Measurements from ENCODE around the gene RPS14.

The RPS14 gene

GRCh38 chr5:150408231-150408943 is 41.2 kb downstream of the RPS14 start:
- no peak for ATAC-seq (ENCODE audit: low read depth)
- Histone ChIP-seq H3K9me3 (ENCODE audit: severe bottlenecking) (no peaks in the 10 kb centered on the region), H3K4me3 (ENCODE audit: severe bottlenecking) (no peak overlapping the region), H3K27me3 (ENCODE audit: insufficient read depth, poor library complexity, severe bottlenecking) (no peaks in the 10 kb centered on the region), H3K4me1 (ENCODE audit: insufficient read depth, poor library complexity, severe bottlenecking) (no peaks in the 10 kb centered on the region), H3K36me3 (ENCODE audit: low read depth) (peaks cover 3% of the 10 kb centered on the region; the same call in 1 of the 2 replicates), H3K27ac (ENCODE audit: poor library complexity, severe bottlenecking) (no peak overlapping the region)
- no peak for TF ChIP-seq CTCF (IDR thresholded peaks at IDR 0.05; ENCODE audit: poor library complexity, severe bottlenecking)
- DNase-seq (ENCODE audit: low spot score): no peak

DNA sequence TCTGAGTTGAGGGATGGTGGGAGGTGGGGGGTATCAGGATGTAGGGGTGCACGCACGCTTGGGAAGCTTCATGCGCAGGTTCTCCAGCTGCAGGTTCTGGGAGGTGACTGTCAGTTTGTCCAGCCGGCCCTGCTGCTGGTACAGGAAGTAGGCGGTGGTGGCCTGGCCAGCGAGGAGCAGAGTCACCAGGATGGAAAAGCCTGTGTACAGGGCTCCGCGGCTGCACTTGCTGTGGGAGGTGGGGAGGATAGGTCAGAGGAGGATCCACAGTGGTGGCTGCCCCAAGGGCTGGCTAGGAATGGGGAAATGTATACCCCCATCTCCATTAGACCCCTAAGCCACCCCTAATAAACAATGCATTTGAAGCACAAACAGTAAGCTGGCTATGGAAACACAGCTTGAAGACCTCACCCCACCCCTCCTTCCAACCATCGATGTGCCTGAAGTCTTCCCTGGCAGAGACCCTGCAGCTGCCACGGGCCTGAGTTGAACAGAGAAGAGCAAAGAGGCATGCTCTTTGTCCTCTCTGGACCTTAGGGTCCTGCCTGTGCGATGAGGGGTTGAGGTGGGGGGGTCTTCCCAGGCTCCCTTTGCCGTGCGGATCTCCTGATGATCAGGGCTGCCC is 42.3 kb downstream of the RPS14 start:
- Histone ChIP-seq H3K27ac (ENCODE audit: poor library complexity, severe bottlenecking) (no peak overlapping the region), H3K36me3 (ENCODE audit: low read depth) (peaks cover 5% of the 10 kb centered on the region; the same call in 1 of the 2 replicates), H3K4me3 (ENCODE audit: severe bottlenecking) (no peak overlapping the region), H3K27me3 (ENCODE audit: insufficient read depth, poor library complexity, severe bottlenecking) (no peaks in the 10 kb centered on the region), H3K9me3 (ENCODE audit: severe bottlenecking) (no peaks in the 10 kb centered on the region), H3K4me1 (ENCODE audit: insufficient read depth, poor library complexity, severe bottlenecking) (no peaks in the 10 kb centered on the region)
- no peak for ATAC-seq (ENCODE audit: low read depth)
- no peak for TF ChIP-seq CTCF (IDR thresholded peaks at IDR 0.05; ENCODE audit: poor library complexity, severe bottlenecking)
- DNase-seq (ENCODE audit: low spot score): peak; percentile 73

DNA sequence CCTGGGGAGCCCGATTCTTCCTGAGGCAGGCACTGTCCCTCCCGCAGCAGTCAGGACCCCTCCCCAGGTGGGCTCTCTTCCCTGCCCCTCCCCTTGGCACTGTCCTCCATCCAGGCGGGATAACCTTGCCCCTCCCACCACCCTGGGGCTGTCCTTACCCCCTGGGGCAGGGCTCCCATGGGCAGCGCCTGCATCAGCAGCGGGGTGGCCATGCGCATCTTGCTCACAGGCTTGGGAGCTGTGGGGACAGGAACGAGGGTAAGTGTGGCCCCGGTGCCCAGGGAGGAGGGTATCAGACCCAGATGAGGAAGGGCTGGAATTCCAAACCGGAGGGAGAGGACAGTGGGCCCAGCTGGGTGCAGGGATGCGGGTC is 42.8 kb downstream of the RPS14 start:
- Histone ChIP-seq H3K4me3 (ENCODE audit: severe bottlenecking) (no peak overlapping the region), H3K9me3 (ENCODE audit: severe bottlenecking) (no peaks in the 10 kb centered on the region), H3K27me3 (ENCODE audit: insufficient read depth, poor library complexity, severe bottlenecking) (no peaks in the 10 kb centered on the region), H3K27ac (ENCODE audit: poor library complexity, severe bottlenecking) (no peak overlapping the region), H3K36me3 (ENCODE audit: low read depth) (peaks cover 5% of the 10 kb centered on the region; the same call in 1 of the 2 replicates), H3K4me1 (ENCODE audit: insufficient read depth, poor library complexity, severe bottlenecking) (no peaks in the 10 kb centered on the region)
- no peak for ATAC-seq (ENCODE audit: low read depth)
- no peak for TF ChIP-seq CTCF (IDR thresholded peaks at IDR 0.05; ENCODE audit: poor library complexity, severe bottlenecking)
- peak; percentile 66 for DNase-seq (ENCODE audit: low spot score)

GRCh38 chr5:150406103-150406722 is 43.3 kb downstream of the RPS14 start:
- no peaks in the 10 kb centered on the region for H3K27me3 ChIP-seq (ENCODE audit: insufficient read depth, poor library complexity, severe bottlenecking)
- no peak for DNase-seq (ENCODE audit: low spot score)
- no peak overlapping the region for H3K4me3 ChIP-seq (ENCODE audit: severe bottlenecking)
- H3K27ac ChIP-seq (ENCODE audit: poor library complexity, severe bottlenecking): no peak overlapping the region
- H3K36me3 ChIP-seq (ENCODE audit: low read depth): peaks cover 8% of the 10 kb centered on the region; the same call in 1 of the 2 replicates
- no peaks in the 10 kb centered on the region for H3K4me1 ChIP-seq (ENCODE audit: insufficient read depth, poor library complexity, severe bottlenecking)
- ATAC-seq (ENCODE audit: low read depth): no peak
- TF ChIP-seq CTCF (IDR thresholded peaks at IDR 0.05; ENCODE audit: poor library complexity, severe bottlenecking): no peak
- no peaks in the 10 kb centered on the region for H3K9me3 ChIP-seq (ENCODE audit: severe bottlenecking)

Data from RWPE2 (cell line).